OCI-LY1 (cell line): ENCODE data around the gene SEMA3A.

ENCODE experiments used
- CTCF ChIP-seq: fragments of 200-600 bp; sonication (generic), shearing (Covaris generic); IDR thresholded peaks from 2 replicates; pipeline ENCODE4 v1.5.1; 2017; ENCODE audit warnings: mild to moderate bottlenecking, antibody characterized with exemption, low read length, moderate library complexity, mixed read lengths
- EZH2 ChIP-seq: fragments of 200-600 bp; sonication (generic), shearing (Covaris generic); IDR thresholded peaks from 2 replicates; pipeline ENCODE4 v1.8.0; 2017; ENCODE audit warnings: borderline replicate concordance, mixed run types, mild to moderate bottlenecking, antibody characterized with exemption, low read length, moderate library complexity, mixed read lengths

- TF ChIP-seq CTCF (no peak), EZH2 (no peak)
Measured at GRCh38 chr7:84102213-84102612, 92.4 kb downstream of the SEMA3A start.
